Peyer's patch (tissue), 4 donors: ENCODE data around the gene SPIRE2.

Source experiments
- POLR2A ChIP-seq, 2 donors: fragments of 450-650 bp; IDR thresholded peaks; one replicate each; pipeline ENCODE4 v1.5.1; 2017; ENCODE audit warnings: antibody characterized with exemption in 2 of 2, mild to moderate bottlenecking in 2 of 2, moderate library complexity in 2 of 2
- TF ChIP-seq, protein P1 (sequence below), 6 experiments: fragments of 450-650 bp in 4 of 6; fragments of 200-600 bp in 2 of 6; sonication (generic) in 1 of 6; IDR thresholded peaks; one replicate each; pipeline ENCODE4 v1.5.1; 2017 to 2019; ENCODE audit warnings: antibody characterized with exemption in 6 of 6, mild to moderate bottlenecking in 3 of 6, moderate library complexity in 1 of 6

DNA sequence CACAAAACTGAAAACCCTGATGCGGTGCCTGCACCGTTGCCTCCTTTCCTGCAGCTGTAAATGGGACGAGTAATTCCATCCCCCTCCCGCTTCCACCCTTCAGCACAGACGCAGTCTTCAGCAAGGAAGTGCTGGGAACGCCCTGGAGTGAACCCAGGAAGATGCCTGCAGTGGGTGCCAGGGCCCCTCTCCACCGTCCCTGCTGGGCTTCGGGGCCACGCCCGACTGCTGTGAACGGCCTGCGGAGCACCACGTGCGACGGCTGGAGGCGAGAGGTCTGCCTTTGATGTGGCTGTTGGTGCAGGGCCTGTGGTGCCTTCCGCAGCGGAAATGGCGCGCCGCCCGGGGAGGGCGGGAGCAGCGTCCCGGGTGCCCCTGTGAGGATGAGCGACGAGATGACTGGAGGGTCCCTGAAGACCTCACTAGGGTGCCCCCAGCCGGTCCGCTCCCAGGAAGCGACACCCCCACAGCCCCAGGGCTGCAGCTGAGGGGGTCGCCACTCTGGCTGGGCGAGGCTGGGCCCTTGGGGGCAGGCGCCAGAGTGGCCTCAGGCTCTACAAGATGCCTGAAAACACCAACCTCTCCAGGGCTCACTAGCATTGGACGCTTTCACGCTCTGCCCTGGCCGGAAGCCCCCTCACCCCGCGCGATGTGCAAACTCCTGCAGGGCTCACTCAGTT lies 89.6 kb downstream of the SPIRE2 start:
- TF ChIP-seq, protein P1, sequence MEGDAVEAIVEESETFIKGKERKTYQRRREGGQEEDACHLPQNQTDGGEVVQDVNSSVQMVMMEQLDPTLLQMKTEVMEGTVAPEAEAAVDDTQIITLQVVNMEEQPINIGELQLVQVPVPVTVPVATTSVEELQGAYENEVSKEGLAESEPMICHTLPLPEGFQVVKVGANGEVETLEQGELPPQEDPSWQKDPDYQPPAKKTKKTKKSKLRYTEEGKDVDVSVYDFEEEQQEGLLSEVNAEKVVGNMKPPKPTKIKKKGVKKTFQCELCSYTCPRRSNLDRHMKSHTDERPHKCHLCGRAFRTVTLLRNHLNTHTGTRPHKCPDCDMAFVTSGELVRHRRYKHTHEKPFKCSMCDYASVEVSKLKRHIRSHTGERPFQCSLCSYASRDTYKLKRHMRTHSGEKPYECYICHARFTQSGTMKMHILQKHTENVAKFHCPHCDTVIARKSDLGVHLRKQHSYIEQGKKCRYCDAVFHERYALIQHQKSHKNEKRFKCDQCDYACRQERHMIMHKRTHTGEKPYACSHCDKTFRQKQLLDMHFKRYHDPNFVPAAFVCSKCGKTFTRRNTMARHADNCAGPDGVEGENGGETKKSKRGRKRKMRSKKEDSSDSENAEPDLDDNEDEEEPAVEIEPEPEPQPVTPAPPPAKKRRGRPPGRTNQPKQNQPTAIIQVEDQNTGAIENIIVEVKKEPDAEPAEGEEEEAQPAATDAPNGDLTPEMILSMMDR (IDR thresholded peaks at IDR 0.05) = no peak
- TF ChIP-seq POLR2A (IDR thresholded peaks at IDR 0.05) = no peak
